Measurements from ENCODE around the gene LSM7.
"Not testable (repeated sequence)": the region's sequence is repeated elsewhere in the genome, so short reads cannot be mapped to it uniquely, and the experiment has no call there.

The LSM7 gene

GRCh38 chr19:2302319-2303210, 25.8 kb downstream of the LSM7 start:
- no peak for DNase-seq (ENCODE audit: low read depth)

- no peak for DNase-seq (ENCODE audit: low read depth)
These were observed 27.9 kb downstream of the LSM7 start for GRCh38 chr19:2300533-2300932.

DNA sequence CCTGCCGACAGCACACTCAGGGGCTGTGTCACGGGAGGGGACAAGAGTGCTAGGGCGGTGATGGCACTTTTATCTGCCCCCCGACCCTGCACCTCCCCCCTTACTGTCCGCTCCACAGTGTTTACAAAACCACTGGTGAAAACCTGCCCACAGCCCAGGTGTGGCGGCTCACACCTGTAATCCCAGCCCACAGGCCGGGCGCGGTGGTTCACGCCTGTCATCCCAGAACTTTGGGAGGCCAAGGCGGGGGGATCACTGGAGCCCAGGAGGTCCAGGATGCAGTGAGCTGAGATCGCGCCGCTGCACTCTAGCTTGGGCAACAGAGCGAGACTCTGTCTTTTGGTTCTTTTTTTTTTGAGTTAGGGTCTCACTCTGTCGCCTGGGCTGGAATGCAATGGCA, 32.2 kb downstream of the LSM7 start:
- DNase-seq (ENCODE audit: low read depth): no peak

DNA sequence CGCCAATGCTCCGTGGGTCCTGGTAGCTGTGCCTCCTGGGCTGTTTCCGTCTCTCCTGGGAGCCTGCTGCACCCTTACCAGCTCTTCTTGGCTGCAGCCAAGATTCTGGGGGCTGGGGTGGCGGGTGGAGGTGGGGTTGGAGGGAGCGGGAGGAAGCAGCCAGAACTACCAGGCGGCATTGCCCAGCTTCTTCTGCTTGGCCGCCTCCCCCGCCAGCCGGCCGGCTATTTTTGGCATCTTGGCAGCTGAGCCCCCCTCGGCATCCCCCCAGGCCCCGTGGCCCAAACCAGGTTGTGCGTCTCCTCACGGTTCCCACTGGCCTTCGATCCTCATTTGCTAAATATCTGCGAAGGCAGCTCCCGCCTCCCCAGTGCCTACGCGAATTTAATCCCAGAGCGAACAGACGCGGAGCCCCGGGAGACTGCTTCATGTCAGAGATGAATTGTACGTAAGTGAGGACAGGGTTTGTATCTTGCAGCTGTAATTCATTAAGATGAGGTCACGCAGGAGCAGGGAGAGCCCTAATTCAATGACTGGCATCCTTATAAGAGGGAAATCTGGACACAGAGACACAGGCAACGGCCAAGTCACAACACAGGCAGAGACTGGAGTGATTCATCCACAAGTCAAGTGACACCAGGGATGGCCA, 33.6 kb downstream of the LSM7 start:
- no peak for DNase-seq (ENCODE audit: low read depth)

GRCh38 chr19:2291185-2291751, 37.1 kb downstream of the LSM7 start:
- no peak for DNase-seq (ENCODE audit: low read depth)

DNA sequence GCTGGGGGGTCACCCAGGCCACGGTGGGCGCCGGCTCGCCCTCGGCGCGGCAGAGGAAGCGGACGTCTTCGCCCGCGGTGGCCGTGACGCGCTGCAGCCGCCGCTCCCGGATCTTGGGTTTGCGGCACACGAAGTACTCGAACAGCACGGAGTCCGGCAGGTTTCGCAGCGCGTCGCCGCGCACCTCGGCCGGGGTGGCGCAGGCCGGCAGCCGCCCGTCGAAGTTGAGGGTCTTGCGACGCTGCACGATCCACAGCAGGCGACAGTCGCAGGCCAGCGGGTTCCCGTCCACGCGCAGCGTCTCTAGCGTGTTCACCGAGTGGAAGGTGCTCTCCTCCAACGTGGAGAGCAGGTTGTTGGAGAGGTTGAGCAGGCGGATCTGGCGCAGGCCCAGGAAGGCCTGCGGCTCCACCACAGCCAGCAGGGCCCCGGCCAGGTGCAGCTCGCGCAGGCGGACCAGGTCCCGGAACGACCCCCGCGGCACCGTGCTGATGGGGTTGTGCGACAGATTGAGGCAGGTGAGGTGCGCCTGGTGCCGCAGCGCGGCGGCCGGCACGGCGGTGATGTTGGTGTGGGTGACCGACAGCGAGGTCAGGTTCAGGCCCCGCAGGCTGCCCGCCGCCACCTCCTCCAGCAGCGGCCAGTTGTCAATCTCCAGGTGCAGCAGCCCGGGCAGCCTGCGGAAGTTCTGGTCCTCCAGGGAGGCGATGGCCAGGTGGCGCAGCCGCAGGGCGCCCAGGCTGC, 37.8 kb downstream of the LSM7 start:
- DNase-seq (ENCODE audit: low read depth): no peak

- DNase-seq (ENCODE audit: low read depth): no peak
These were observed 38.5 kb downstream of the LSM7 start for GRCh38 chr19:2289714-2290435.

GRCh38 chr19:2288818-2289713, 39.3 kb downstream of the LSM7 start:
- DNase-seq (ENCODE audit: low read depth): no peak

DNA sequence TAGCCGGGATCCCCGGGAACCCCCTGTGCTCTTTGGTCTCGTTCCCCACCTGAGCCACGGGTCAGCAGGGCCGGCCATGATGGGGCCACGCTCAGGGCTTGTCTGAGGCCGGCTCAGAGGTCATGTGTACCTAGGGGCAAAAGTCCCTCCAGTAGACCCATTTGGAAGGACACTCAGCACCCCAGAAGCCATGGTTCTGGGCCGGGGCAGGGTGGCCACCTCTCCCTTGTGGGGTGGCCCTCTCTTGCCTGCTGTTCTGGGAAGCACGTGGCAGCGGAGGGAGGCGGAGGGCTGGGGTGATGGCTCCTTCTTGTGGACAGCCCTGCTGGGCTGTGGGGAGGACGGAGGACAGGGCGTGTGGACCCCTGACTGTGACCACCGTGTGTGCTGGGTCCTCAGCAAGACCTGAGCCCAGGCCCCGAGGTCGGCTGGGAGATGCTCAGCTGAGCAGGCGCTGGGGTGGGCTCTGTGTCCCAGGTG, 40.0 kb downstream of the LSM7 start:
- DNase-seq (ENCODE audit: low read depth): no peak

GRCh38 chr19:2287585-2288337, 40.6 kb downstream of the LSM7 start:
- no peak for DNase-seq (ENCODE audit: low read depth)

DNA sequence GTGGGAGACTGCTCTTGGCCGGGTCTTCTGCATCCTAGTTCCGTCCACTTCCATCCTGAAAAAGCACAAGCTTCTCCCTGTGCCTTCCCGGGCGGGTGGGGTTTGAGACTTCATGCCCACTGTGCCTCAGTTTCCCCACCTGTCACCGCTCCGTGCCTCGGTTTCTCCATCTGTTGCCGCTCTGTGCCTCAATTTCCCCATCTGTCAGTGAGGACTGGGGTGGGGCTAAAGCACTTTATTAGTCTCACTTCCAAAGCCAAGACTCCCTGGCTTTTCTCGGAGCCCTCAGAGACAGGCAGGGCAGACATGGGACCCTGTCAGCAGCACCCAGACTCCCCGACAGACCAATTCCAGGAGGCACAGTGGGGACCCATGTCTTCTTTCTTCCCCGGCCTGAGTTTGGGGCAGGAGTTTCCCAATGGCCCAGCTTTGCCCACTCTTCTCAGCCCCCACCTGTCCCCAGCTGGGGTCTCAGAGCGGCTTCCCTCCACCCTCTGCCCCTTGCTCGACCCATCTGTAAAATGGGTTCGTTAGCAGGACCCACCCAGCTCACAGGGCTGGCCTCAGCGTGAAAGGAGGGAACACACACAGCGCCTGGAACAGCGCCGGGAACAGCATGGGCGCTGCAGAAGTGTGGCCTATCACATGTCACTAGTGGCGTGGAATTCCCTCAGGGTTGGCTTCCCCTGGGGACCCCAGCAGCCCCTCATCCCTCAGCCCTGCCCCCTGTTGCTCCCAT, 41.8 kb downstream of the LSM7 start:
- no peak for DNase-seq (ENCODE audit: low read depth)

- DNase-seq (ENCODE audit: low read depth): no peak
These were observed 44.4 kb downstream of the LSM7 start for GRCh38 chr19:2283835-2284507.

- no peak for DNase-seq (ENCODE audit: low read depth)
These were observed 45.5 kb downstream of the LSM7 start for GRCh38 chr19:2282862-2283237.

DNA sequence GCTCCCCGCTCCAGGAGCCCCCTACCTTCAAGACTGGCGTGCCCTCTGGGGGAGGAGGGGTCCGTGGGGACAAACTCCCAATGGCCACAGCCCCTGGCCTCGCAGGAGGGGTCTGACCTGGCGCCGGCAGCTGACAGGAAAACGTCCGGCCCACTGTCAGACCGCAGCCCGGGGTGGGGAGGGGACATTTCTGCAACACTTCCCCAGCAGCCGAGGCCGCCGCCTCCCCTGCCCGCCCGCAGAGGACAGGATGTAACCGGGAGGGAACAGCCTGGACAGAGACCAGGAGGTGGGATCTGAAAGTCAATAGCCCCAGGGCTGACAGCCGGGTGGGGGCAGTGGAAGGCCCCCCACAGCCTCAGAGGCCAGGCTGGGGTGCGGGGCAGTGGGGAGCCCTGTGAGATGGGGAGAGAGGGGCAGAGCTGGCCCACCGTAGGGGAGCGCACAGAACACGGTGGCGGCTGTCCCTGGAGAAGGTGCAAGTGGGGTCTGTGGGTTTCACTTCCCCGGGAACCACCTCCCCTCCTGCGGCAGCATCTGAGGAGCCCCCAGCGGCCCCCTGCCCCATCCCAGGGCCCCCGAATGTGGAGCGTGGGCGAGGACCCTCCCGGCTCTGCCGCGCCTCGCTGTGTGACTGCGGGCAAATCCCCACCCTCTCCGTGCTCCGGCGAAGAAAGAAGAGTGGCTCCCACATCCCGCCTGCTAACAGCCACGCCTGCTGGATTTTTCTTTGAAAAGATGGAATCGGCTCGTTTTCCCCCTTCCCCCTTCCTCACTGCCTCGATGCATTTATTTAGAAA, 46.1 kb downstream of the LSM7 start, which contains the start of gene PEAK3:
Gene PEAK3 (minus strand): TSS at position 114 of the 800 bp plus-strand sequence. CDS start 1,244 bp downstream, outside the sequence.
- DNase-seq (ENCODE audit: low read depth): no peak

DNA sequence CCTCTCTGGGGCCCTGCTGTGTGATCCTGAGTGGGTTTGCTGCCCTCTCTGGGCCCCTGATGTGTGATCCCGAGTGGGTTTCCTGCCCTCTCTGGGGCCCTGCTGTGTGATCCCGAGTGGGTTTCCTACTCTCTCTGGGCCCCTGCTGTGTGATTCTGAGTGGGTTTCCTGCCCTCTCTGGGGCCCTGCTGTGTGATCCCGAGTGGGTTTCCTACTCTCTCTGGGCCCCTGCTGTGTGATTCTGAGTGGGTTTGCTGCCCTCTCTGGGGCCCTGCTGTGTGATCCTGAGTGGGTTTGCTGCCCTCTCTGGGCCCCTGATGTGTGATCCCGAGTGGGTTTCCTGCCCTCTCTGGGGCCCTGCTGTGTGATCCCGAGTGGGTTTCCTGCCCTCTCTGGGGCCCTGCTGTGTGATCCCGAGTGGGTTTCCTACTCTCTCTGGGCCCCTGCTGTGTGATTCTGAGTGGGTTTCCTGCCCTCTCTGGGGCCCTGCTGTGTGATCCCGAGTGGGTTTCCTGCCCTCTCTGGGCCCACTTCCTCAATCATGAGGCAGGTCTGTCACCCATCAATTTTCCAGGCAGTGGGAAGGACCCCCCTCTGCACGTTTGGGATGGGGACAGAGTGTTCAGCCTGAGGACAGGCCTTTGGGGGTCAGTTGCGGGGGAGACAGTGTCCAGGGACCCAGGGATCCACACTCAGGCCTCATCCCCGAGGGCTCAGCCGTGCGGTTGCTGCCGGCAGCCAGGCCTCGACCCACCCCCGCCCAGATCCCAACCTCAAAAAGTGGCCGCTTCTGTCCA, 46.9 kb downstream of the LSM7 start:
- DNase-seq (ENCODE audit: low read depth): not testable (repeated sequence)

GRCh38 chr19:2280633-2281264, 47.6 kb downstream of the LSM7 start:
- no peak for DNase-seq (ENCODE audit: low read depth)
